Heart left ventricle (tissue), 13 donors: ENCODE results near the gene GALNT9.

Experiments used
- POLR2A ChIP-seq, 2 donors: fragments of 450-650 bp; IDR thresholded peaks; one replicate each; pipeline ENCODE4 v1.6.1; 2017; ENCODE audit warnings: antibody characterized with exemption in 2 of 2, mild to moderate bottlenecking in 2 of 2, moderate library complexity in 2 of 2
- TF ChIP-seq, protein P1 (sequence below), 12 donors: fragments of 200-600 bp; sonication (generic) in 4 of 12; IDR thresholded peaks; one replicate each; pipeline versions ENCODE4 v1.5.0 to v1.8.0; 2018 to 2022; ENCODE audit warnings: antibody characterized with exemption in 12 of 12, mild to moderate bottlenecking in 5 of 12
- donor health status: ischemic (EF 13 %, LVEDD 7.1; RV severe dilation, severe dysfunction).
- donor health status: DM: no; HTN: yes; CAD: no.
- donor health status: DM: no; HTN: no; CAD: no.
- donor health status: ischemic (EF 25% LVEDD 6.9; RV normal size, moderate dysfunction).
- donor health status: ischemic (EF 25% LVEDD 5.7; RV mildly dilated, moderate dysfunction).
- donor health status: ischemic (EF 35%, LVEDD 5.7; RV mildly dilated, moderate dysfunction).
- donor health status: nonischemic (EF 11% LVEDD 7.7; RV severe dilation, severe dysfunction).
- donor health status: DM: yes; HTN: yes; CAD: no.
- donor health status: PGD.
- donor health status: ischemic (EF 29% LVEDD 5.4; RV normal size, mild dysfunction).
- donor health status: nonischemic (EF 23%, LVEDD 6.1; RV moderate dilation, normal function).

GRCh38 chr12:132291402-132292175 lies 37.8 kb downstream of the GALNT9 start:
- no peak for TF ChIP-seq POLR2A (IDR thresholded peaks at IDR 0.05)
- TF ChIP-seq, protein P1, sequence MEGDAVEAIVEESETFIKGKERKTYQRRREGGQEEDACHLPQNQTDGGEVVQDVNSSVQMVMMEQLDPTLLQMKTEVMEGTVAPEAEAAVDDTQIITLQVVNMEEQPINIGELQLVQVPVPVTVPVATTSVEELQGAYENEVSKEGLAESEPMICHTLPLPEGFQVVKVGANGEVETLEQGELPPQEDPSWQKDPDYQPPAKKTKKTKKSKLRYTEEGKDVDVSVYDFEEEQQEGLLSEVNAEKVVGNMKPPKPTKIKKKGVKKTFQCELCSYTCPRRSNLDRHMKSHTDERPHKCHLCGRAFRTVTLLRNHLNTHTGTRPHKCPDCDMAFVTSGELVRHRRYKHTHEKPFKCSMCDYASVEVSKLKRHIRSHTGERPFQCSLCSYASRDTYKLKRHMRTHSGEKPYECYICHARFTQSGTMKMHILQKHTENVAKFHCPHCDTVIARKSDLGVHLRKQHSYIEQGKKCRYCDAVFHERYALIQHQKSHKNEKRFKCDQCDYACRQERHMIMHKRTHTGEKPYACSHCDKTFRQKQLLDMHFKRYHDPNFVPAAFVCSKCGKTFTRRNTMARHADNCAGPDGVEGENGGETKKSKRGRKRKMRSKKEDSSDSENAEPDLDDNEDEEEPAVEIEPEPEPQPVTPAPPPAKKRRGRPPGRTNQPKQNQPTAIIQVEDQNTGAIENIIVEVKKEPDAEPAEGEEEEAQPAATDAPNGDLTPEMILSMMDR (IDR thresholded peaks at IDR 0.05): no peak
